CD14-positive monocyte (primary cell): ENCODE measurements around the gene STOX2. TPM values are rescaled to one million over a fixed set of nuclear protein-coding genes. Genes with fewer than 3 reads are reported as not detected.

Experiments used
- DNase-seq, 3 donors: peaks; one replicate each; pipeline ENCODE4 v3.0.0-alpha.2; 2011 to 2022
- H2AFZ ChIP-seq: 2 replicates; pipeline ENCODE4 v1.6.0; 2012; ENCODE audit warnings: mild to moderate bottlenecking, low read depth, low read length, inconsistent platforms; ENCODE audit not compliant: insufficient read depth, poor library complexity, severe bottlenecking
- H3K27ac ChIP-seq, 2 donors: 1 replicate in 1 of 2; 2 replicates in 1 of 2; pipeline ENCODE4 v1.5.1; 2012 to 2013; ENCODE audit warnings: low read length in 2 of 2, control low read depth in 1 of 2, inconsistent platforms in 1 of 2, low read depth in 1 of 2, mild to moderate bottlenecking in 1 of 2
- H3K27me3 ChIP-seq, 2 donors: one replicate each; pipeline versions ENCODE4 v1.6.0 to v1.6.1; 2011 to 2013; ENCODE audit warnings: low read length in 2 of 2; ENCODE audit not compliant: control insufficient read depth in 2 of 2, insufficient read depth in 2 of 2
- H3K36me3 ChIP-seq, 2 donors: replicated peaks in 1 of 2; 1 replicate in 1 of 2; 2 replicates in 1 of 2; pipeline versions ENCODE4 v1.5.1 to v1.6.1; 2012 to 2013; ENCODE audit warnings: low read length in 2 of 2, control low read depth in 1 of 2, inconsistent platforms in 1 of 2, mild to moderate bottlenecking in 1 of 2; ENCODE audit not compliant: insufficient read depth in 2 of 2, control insufficient read depth in 1 of 2
- H3K4me1 ChIP-seq, 2 donors: 1 replicate in 1 of 2; 2 replicates in 1 of 2; pipeline versions ENCODE4 v1.5.1 to v1.6.1; 2012 to 2013; ENCODE audit warnings: low read length in 2 of 2, control low read depth in 1 of 2, inconsistent platforms in 1 of 2, mild to moderate bottlenecking in 1 of 2, moderate library complexity in 1 of 2; ENCODE audit not compliant: insufficient read depth in 2 of 2, control insufficient read depth in 1 of 2
- H3K4me2 ChIP-seq: replicated peaks from 2 replicates; pipeline ENCODE3; 2012; ENCODE audit warnings: low read length, moderate library complexity, mild to moderate bottlenecking; ENCODE audit not compliant: poor library complexity, severe bottlenecking; ENCODE audit errors: extremely low read depth
- H3K4me3 ChIP-seq, 3 experiments: fragments of 200-600 bp in 1 of 3; sonication (generic) in 1 of 3; replicated peaks in 1 of 3; 1 replicate in 2 of 3; 2 replicates in 1 of 3; pipeline ENCODE4 v1.5.1; 2011 to 2013; ENCODE audit warnings: low read length in 3 of 3, mild to moderate bottlenecking in 3 of 3, control low read depth in 2 of 3, low read depth in 2 of 3, inconsistent platforms in 1 of 3, moderate library complexity in 1 of 3
- H3K79me2 ChIP-seq: 2 replicates; pipeline ENCODE4 v1.6.0; 2012; ENCODE audit warnings: mild to moderate bottlenecking, control low read depth, inconsistent platforms, low read length, moderate library complexity; ENCODE audit not compliant: insufficient read depth
- H3K9ac ChIP-seq: 2 replicates; pipeline ENCODE4 v1.6.0; 2017; ENCODE audit warnings: low read length, mild to moderate bottlenecking; ENCODE audit not compliant: insufficient read depth, poor library complexity, severe bottlenecking
- H3K9me3 ChIP-seq, 2 donors: replicated peaks in 1 of 2; 1 replicate in 1 of 2; 2 replicates in 1 of 2; pipeline versions ENCODE4 v1.5.1 to v1.6.1; 2012 to 2013; ENCODE audit warnings: low read length in 2 of 2, control low read depth in 1 of 2; ENCODE audit not compliant: control insufficient read depth in 1 of 2, insufficient read depth in 1 of 2
- H4K20me1 ChIP-seq: 2 replicates; pipeline ENCODE4 v1.6.0; 2012; ENCODE audit warnings: mild to moderate bottlenecking, low read length, control low read depth, moderate library complexity; ENCODE audit not compliant: insufficient read depth
- H3K27ac Mint-ChIP-seq, 7 donors: one replicate each; pipeline ENCODE4 v1.8.0; 2020; ENCODE audit warnings: mild to moderate bottlenecking in 7 of 7, mixed read lengths in 7 of 7, moderate library complexity in 6 of 7, inconsistent platforms in 2 of 7
- H3K27me3 Mint-ChIP-seq, 3 donors: one replicate each; pipeline ENCODE4 v1.8.0; 2021 to 2022; ENCODE audit warnings: low read depth in 3 of 3, mild to moderate bottlenecking in 3 of 3, mixed read lengths in 3 of 3, moderate library complexity in 3 of 3, inconsistent platforms in 1 of 3
- H3K36me3 Mint-ChIP-seq, 2 donors: one replicate each; pipeline ENCODE4 v1.8.0; 2020; ENCODE audit warnings: mixed read lengths in 2 of 2, inconsistent platforms in 1 of 2, mild to moderate bottlenecking in 1 of 2
- H3K4me1 Mint-ChIP-seq: one replicate; pipeline ENCODE4 v1.8.0; 2020; ENCODE audit warnings: mild to moderate bottlenecking, mixed read lengths
- H3K4me3 Mint-ChIP-seq, 2 donors: one replicate each; pipeline ENCODE4 v1.8.0; 2020; ENCODE audit warnings: mild to moderate bottlenecking in 2 of 2, mixed read lengths in 2 of 2, moderate library complexity in 1 of 2
- H3K9me3 Mint-ChIP-seq, 7 donors: one replicate each; pipeline ENCODE4 v1.8.0; 2020 to 2022; ENCODE audit warnings: mixed read lengths in 7 of 7, mild to moderate bottlenecking in 6 of 7, moderate library complexity in 6 of 7, inconsistent platforms in 2 of 7
- CTCF ChIP-seq: fragments of 200-600 bp; IDR thresholded peaks from one replicate; pipeline ENCODE4 v1.8.0; 2022; ENCODE audit warnings: antibody characterized with exemption, mild to moderate bottlenecking
- WGBS: methylation state at CpG from one replicate; pipeline ENCODE4 v1.1.5; 2013; ENCODE audit warnings: missing lambda C conversion rate; ENCODE audit not compliant: insufficient coverage; 5-methylcytosine and 5-hydroxymethylcytosine counted together
- intact Hi-C, 2 donors: fragments of 100-400 bp; cut with micrococcal nuclease; formaldehyde crosslinking; loops; one replicate each; pipeline versions ENCODE4 v1.15.0 to v1.15.1; 2023
- polyA plus RNA-seq, 3 donors: library from polyadenylated mRNA; depleted of rRNA in 1 of 3; unstranded in 2 of 3; stranded (reverse) in 1 of 3; fragments of 300-500 nt in 2 of 3; fragments of >200 nt in 1 of 3; fragmentation: Illumina TruSeq in 2 of 3; gene quantifications; 1 replicate in 2 of 3; 2 replicates in 1 of 3; pipeline ENCODE4 v1.2.3, GENCODE V29; 2012 to 2021

The STOX2 gene
- polyA plus RNA-seq, 3 donors: 0.01 TPM; not detected in 2

- no peaks in the 10 kb centered on the region for H3K79me2 ChIP-seq
- H3K4me1 Mint-ChIP-seq: peaks cover 21% of the 10 kb centered on the region
- H3K4me1 ChIP-seq: peaks cover 18 to 22% of the 10 kb centered on the region in 2 donors
- H3K4me3 ChIP-seq: no peak overlapping the region
- H3K4me3 Mint-ChIP-seq: no peak overlapping the region
- intact Hi-C loops: no loop called here
- no peaks in the 10 kb centered on the region for H3K36me3 Mint-ChIP-seq
- H3K9ac ChIP-seq: no peak overlapping the region
- peaks cover 0 to 8% (median 7%) of the 10 kb centered on the region in 3 donors for H3K27me3 Mint-ChIP-seq
- no peak overlapping the region for H2AFZ ChIP-seq
- no peaks in the 10 kb centered on the region for H3K9me3 ChIP-seq
- peaks cover 0 to 2% (median 0%) of the 10 kb centered on the region in 7 donors for H3K9me3 Mint-ChIP-seq
- H3K27me3 ChIP-seq: no peaks in the 10 kb centered on the region
- H3K36me3 ChIP-seq: no peaks in the 10 kb centered on the region
- no peaks in the 10 kb centered on the region for H4K20me1 ChIP-seq
- H3K27ac Mint-ChIP-seq: no peak overlapping the region
- H3K27ac ChIP-seq: no peak overlapping the region
- no CpG with 5 or more reads among the region's 6 CpGs for WGBS
- no peak for TF ChIP-seq CTCF
- DNase-seq: no peak
- H3K4me2 ChIP-seq: no peak overlapping the region
These were observed 127.0 kb downstream of the STOX2 start for GRCh38 chr4:184032091-184032490.

- peaks cover 23 to 39% (median 27%) of the 10 kb centered on the region in 3 donors for H3K27me3 Mint-ChIP-seq
- H3K36me3 Mint-ChIP-seq: no peaks in the 10 kb centered on the region
- H3K9me3 ChIP-seq: no peaks in the 10 kb centered on the region
- no peaks in the 10 kb centered on the region for H3K36me3 ChIP-seq
- intact Hi-C loops: no loop called here
- no peaks in the 10 kb centered on the region for H3K79me2 ChIP-seq
- H3K9me3 Mint-ChIP-seq: peaks cover 0 to 5% (median 2%) of the 10 kb centered on the region in 7 donors
- H3K27ac ChIP-seq: no peak overlapping the region
- peak overlapping the region in 1 of 7 donors; percentile 11 for H3K27ac Mint-ChIP-seq
- H3K4me2 ChIP-seq: peak overlapping the region; percentile 11
- peak overlapping the region; percentile 20 for H2AFZ ChIP-seq
- H3K27me3 ChIP-seq: peaks cover 10 to 27% of the 10 kb centered on the region in 2 donors
- no peak for TF ChIP-seq CTCF
- no peak for DNase-seq
- no peak overlapping the region for H3K9ac ChIP-seq
- no peaks in the 10 kb centered on the region for H4K20me1 ChIP-seq
- H3K4me3 ChIP-seq: no peak overlapping the region
- peak overlapping the region; percentile 51 to 85 for H3K4me3 Mint-ChIP-seq
- H3K4me1 Mint-ChIP-seq: peaks cover 10% of the 10 kb centered on the region
- peaks cover 0 to 4% of the 10 kb centered on the region in 2 donors for H3K4me1 ChIP-seq
- 11% methylated on average over 16 of the region's 22 CpGs for WGBS
These were observed 134.9 kb downstream of the STOX2 start for GRCh38 chr4:184039963-184040383.
